K562 (cell line): ENCODE measurements around the gene KLHDC7B.

Experiments
- ARID4B ChIP-seq: sonication (generic); formaldehyde crosslinking; IDR thresholded peaks from 2 replicates; pipeline ENCODE4 v1.8.0; 2022; ENCODE audit warnings: mild to moderate bottlenecking, missing genetic modification reagents
- EP300 ChIP-seq: IDR thresholded peaks from 2 replicates; pipeline ENCODE4 v1.6.1; 2012; ENCODE audit warnings: low read length, improper control_type of control experiment
- KAT2B ChIP-seq: IDR thresholded peaks from one replicate; pipeline ENCODE4 v1.6.1; 2012; ENCODE audit warnings: low read depth, mild to moderate bottlenecking, control low read depth, inconsistent platforms, low read length, moderate library complexity
- RNF2 ChIP-seq: sonication (generic); IDR thresholded peaks from 2 replicates; pipeline ENCODE4 v1.6.1; 2016
- USF2 ChIP-seq: sonication (generic); formaldehyde crosslinking; IDR thresholded peaks from 2 replicates; pipeline ENCODE4 v1.5.0; 2020; ENCODE audit warnings: missing genetic modification reagents

GRCh38 chr22:50530580-50530876 is 15.2 kb upstream of the KLHDC7B start:
- TF ChIP-seq ARID4B (CRISPR knock-in tag): no peak
- TF ChIP-seq EP300: no peak
- no peak for TF ChIP-seq USF2
- TF ChIP-seq RNF2: no peak
- no peak for TF ChIP-seq KAT2B
